Erythroblast (primary cell): ENCODE data around the gene STRA8.

Source experiments
- GATA1 ChIP-seq: IDR thresholded peaks from 2 replicates; pipeline ENCODE4 v1.6.1; 2011; ENCODE audit warnings: low read depth, mild to moderate bottlenecking, control low read depth, low read length, moderate library complexity
- POLR2A ChIP-seq: IDR thresholded peaks from 2 replicates; pipeline ENCODE4 v1.6.1; 2011; ENCODE audit warnings: mild to moderate bottlenecking, low read length

DNA sequence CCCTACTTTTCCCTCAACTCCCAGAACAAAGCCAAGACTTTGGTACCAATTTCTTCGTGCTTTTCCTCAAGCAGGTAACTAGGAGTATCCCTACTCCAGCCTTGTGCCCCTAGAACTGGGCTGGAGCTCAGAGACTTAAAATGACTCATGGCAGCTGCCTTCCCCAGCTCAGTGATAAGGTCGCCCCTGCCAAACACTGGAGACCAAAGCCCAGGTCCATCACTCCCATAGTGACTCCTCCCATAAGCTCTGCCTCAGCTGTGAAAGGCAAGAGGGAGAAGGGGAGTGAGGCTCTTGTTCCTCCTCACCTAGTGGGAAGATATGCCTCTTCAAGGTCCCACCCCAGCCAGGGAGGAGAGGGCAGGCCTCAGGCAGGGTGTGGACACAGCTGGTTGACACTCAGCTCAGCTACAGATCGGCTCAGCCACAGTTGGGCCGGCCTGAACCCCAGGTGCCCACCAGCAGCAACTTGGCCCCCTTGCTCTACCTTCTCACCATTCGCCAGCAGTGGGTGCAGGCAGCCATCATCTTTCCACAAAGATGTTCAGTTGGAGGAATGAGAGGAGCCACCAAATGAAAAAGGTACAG lies 49.3 kb upstream of the STRA8 start:
- TF ChIP-seq POLR2A: no peak
- TF ChIP-seq GATA1: no peak
